ENCODE results near the gene C10orf88.

DNA sequence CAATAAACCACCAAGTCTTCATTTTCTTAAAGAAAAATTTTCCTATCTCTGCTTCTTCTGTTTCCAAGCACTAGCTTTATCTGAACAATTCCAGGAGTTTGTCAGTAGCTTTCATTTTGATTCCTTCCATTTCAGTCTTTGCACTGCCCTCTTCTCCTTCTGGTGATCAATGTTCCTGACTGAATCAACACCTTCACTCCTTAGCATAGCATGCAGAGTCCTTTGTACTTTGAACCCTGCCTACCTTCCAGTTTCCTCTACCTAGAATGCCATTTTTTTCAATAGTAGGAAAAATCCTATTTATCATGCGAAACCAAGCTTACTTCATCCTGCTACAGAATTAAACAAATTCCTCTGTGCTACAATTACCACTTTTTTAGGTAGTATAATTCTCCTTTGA is 1.9 kb upstream of the C10orf88 start:
- TF ChIP-seq, protein P1, sequence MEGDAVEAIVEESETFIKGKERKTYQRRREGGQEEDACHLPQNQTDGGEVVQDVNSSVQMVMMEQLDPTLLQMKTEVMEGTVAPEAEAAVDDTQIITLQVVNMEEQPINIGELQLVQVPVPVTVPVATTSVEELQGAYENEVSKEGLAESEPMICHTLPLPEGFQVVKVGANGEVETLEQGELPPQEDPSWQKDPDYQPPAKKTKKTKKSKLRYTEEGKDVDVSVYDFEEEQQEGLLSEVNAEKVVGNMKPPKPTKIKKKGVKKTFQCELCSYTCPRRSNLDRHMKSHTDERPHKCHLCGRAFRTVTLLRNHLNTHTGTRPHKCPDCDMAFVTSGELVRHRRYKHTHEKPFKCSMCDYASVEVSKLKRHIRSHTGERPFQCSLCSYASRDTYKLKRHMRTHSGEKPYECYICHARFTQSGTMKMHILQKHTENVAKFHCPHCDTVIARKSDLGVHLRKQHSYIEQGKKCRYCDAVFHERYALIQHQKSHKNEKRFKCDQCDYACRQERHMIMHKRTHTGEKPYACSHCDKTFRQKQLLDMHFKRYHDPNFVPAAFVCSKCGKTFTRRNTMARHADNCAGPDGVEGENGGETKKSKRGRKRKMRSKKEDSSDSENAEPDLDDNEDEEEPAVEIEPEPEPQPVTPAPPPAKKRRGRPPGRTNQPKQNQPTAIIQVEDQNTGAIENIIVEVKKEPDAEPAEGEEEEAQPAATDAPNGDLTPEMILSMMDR (conservative IDR thresholded peaks at IDR 0.05 in 1 of 2, IDR thresholded peaks at IDR 0.05 in 1 of 2; ENCODE audit: extremely low read depth in 1 of 2, insufficient read depth in 1 of 2, low read depth in 1 of 2, low read length in 2 of 2), result no peak
- no peak for TF ChIP-seq EZH2 (IDR thresholded peaks at IDR 0.05; ENCODE audit: borderline replicate concordance, low read length)

All from mammary epithelial cell (primary cell).